ENCODE measurements around the gene F11.

F11 gene

DNA sequence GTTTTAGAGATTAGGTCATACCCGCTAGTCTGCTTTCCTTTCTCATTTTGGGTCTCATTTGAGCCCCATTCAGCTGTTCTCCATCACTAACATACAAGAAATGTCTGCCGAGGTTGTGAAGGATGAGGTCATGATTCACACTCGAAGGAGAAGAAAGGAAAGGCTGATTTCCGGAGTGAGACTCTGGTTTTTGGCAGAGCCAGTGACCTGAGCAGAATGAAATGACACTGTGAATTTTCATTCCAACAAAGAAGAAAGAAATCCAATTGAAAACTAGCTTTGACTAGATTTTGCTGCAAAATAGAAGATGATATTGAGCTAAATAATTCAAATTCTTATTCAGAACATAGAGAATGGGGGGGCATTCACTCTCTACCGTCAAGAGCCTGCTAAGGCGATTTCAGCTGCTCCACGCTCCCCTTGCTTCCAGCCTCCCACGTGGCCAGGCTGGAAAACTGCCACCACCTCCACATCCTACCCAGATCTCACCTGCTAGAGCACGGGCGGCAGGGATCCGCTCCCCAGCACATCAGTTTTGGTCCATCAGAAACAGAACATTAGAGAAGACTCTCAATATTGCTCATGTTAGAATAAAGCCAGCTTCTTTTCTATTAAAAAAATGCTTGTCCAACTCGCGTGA, 39.0 kb downstream of the F11 start:
- no peaks in the 10 kb centered on the region for H4K20me1 ChIP-seq (ENCODE audit: control insufficient read depth, insufficient read depth, low read depth, low read length)
- H3K36me3 ChIP-seq (ENCODE audit: control insufficient read depth, low read length), result no peaks in the 10 kb centered on the region
- H3K4me1 ChIP-seq (ENCODE audit: control insufficient read depth, low read length), result no peaks in the 10 kb centered on the region
- no peaks in the 10 kb centered on the region for H3K9me3 ChIP-seq (ENCODE audit: control insufficient read depth, insufficient read depth, low read length)
- no peaks in the 10 kb centered on the region for H3F3A ChIP-seq (ENCODE audit: control insufficient read depth, insufficient read depth)
- H3K4me2 ChIP-seq (ENCODE audit: low read length), result no peak overlapping the region
- TF ChIP-seq EZH2phosphoT487 (IDR thresholded peaks at IDR 0.05; ENCODE audit: borderline replicate concordance, low read length), result no peak
- TF ChIP-seq, protein P1, sequence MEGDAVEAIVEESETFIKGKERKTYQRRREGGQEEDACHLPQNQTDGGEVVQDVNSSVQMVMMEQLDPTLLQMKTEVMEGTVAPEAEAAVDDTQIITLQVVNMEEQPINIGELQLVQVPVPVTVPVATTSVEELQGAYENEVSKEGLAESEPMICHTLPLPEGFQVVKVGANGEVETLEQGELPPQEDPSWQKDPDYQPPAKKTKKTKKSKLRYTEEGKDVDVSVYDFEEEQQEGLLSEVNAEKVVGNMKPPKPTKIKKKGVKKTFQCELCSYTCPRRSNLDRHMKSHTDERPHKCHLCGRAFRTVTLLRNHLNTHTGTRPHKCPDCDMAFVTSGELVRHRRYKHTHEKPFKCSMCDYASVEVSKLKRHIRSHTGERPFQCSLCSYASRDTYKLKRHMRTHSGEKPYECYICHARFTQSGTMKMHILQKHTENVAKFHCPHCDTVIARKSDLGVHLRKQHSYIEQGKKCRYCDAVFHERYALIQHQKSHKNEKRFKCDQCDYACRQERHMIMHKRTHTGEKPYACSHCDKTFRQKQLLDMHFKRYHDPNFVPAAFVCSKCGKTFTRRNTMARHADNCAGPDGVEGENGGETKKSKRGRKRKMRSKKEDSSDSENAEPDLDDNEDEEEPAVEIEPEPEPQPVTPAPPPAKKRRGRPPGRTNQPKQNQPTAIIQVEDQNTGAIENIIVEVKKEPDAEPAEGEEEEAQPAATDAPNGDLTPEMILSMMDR (IDR thresholded peaks at IDR 0.05; ENCODE audit: low read depth, low read length, poor library complexity, severe bottlenecking), result no peak
- H3K27ac ChIP-seq (ENCODE audit: low read depth, low read length), result no peak overlapping the region
- no peaks in the 10 kb centered on the region for H3K9me2 ChIP-seq (replicated peaks; ENCODE audit: control insufficient read depth, low read length)
- H3K4me3 ChIP-seq (ENCODE audit: low read length), result no peak overlapping the region
- H3K79me2 ChIP-seq (ENCODE audit: control insufficient read depth, low read length), result no peaks in the 10 kb centered on the region
- peaks cover 3% of the 10 kb centered on the region; the same call in 1 of the 2 replicates for H3K27me3 ChIP-seq (ENCODE audit: control insufficient read depth, low read length)

GRCh38 chr4:186307497-186307896, 41.5 kb downstream of the F11 start:
- H3F3A ChIP-seq (ENCODE audit: control insufficient read depth, insufficient read depth), result no peaks in the 10 kb centered on the region
- no peak overlapping the region for H3K4me2 ChIP-seq (ENCODE audit: low read length)
- H3K4me1 ChIP-seq (ENCODE audit: control insufficient read depth, low read length), result no peaks in the 10 kb centered on the region
- TF ChIP-seq, protein P1 (IDR thresholded peaks at IDR 0.05; ENCODE audit: low read depth, low read length, poor library complexity, severe bottlenecking), result no peak
- TF ChIP-seq EZH2phosphoT487 (IDR thresholded peaks at IDR 0.05; ENCODE audit: borderline replicate concordance, low read length), result no peak
- no peaks in the 10 kb centered on the region for H3K9me3 ChIP-seq (ENCODE audit: control insufficient read depth, insufficient read depth, low read length)
- H3K27ac ChIP-seq (ENCODE audit: low read depth, low read length), result no peak overlapping the region
- no peaks in the 10 kb centered on the region for H3K79me2 ChIP-seq (ENCODE audit: control insufficient read depth, low read length)
- no peak overlapping the region for H3K4me3 ChIP-seq (ENCODE audit: low read length)
- no peaks in the 10 kb centered on the region for H3K27me3 ChIP-seq (ENCODE audit: control insufficient read depth, low read length)
- no peaks in the 10 kb centered on the region for H4K20me1 ChIP-seq (ENCODE audit: control insufficient read depth, insufficient read depth, low read depth, low read length)
- no peaks in the 10 kb centered on the region for H3K36me3 ChIP-seq (ENCODE audit: control insufficient read depth, low read length)
- H3K9me2 ChIP-seq (replicated peaks; ENCODE audit: control insufficient read depth, low read length), result no peaks in the 10 kb centered on the region

- Histone ChIP-seq H4K20me1 (ENCODE audit: control insufficient read depth, insufficient read depth, low read depth, low read length) (no peaks in the 10 kb centered on the region), H3F3A (ENCODE audit: control insufficient read depth, insufficient read depth) (no peaks in the 10 kb centered on the region), H3K36me3 (ENCODE audit: control insufficient read depth, low read length) (no peaks in the 10 kb centered on the region), H3K4me3 (ENCODE audit: low read length) (no peak overlapping the region), H3K9me2 (replicated peaks; ENCODE audit: control insufficient read depth, low read length) (no peaks in the 10 kb centered on the region), H3K27ac (ENCODE audit: low read depth, low read length) (no peak overlapping the region), H3K4me1 (ENCODE audit: control insufficient read depth, low read length) (no peaks in the 10 kb centered on the region), H3K9me3 (ENCODE audit: control insufficient read depth, insufficient read depth, low read length) (no peaks in the 10 kb centered on the region), H3K27me3 (ENCODE audit: control insufficient read depth, low read length) (no peaks in the 10 kb centered on the region), H3K4me2 (ENCODE audit: low read length) (no peak overlapping the region), H3K79me2 (ENCODE audit: control insufficient read depth, low read length) (no peaks in the 10 kb centered on the region)
- TF ChIP-seq, protein P1 (IDR thresholded peaks at IDR 0.05; ENCODE audit: low read depth, low read length, poor library complexity, severe bottlenecking), result no peak
These were observed 41.9 kb downstream of the F11 start for GRCh38 chr4:186307916-186308315.
